ENCODE results near the gene SZRD1.

GRCh38 chr1:16438924-16439323 lies 71.9 kb downstream of the SZRD1 start:
- TF ChIP-seq POLR2A (IDR thresholded peaks at IDR 0.05) (no peak), CTCF (IDR thresholded peaks at IDR 0.05) (no peak)
